Smooth muscle cell (in vitro differentiated cells): ENCODE data around the gene TST. TPM values are rescaled to one million over a fixed set of nuclear protein-coding genes. Genes with fewer than 3 reads are reported as not detected.

Experiments
- DNase-seq: peaks from one replicate; lab custom pipeline; 2025; ENCODE audit not compliant: unreplicated experiment; lab: John Stamatoyannopoulos, UW
- H2AFZ ChIP-seq: fragments of 200-600 bp; sonication (generic); 2 replicates; pipeline ENCODE4 v1.6.0; 2016; ENCODE audit warnings: antibody characterized with exemption, low read depth, mild to moderate bottlenecking
- H3F3A ChIP-seq: fragments of 200-600 bp; sonication (generic); 2 replicates; pipeline ENCODE4 v1.6.0; 2017; ENCODE audit warnings: antibody characterized with exemption, low read depth
- H3K27ac ChIP-seq: fragments of 200-600 bp; sonication (generic); 2 replicates; pipeline ENCODE4 v1.5.1; 2016; ENCODE audit warnings: low read depth, mild to moderate bottlenecking
- H3K27me3 ChIP-seq: fragments of 200-600 bp; sonication (generic); 2 replicates; pipeline ENCODE4 v1.6.1; 2016; ENCODE audit warnings: low read depth, mild to moderate bottlenecking
- H3K36me3 ChIP-seq: fragments of 200-600 bp; sonication (generic); 2 replicates; pipeline ENCODE4 v1.5.1; 2016; ENCODE audit warnings: low read depth
- H3K4me1 ChIP-seq: fragments of 200-600 bp; sonication (generic); 2 replicates; pipeline ENCODE4 v1.5.1; 2016; ENCODE audit warnings: low read depth
- H3K4me2 ChIP-seq: fragments of 200-600 bp; sonication (generic); 2 replicates; pipeline ENCODE4 v1.6.0; 2016; ENCODE audit warnings: mild to moderate bottlenecking
- H3K4me3 ChIP-seq: fragments of 200-600 bp; sonication (generic); 2 replicates; pipeline ENCODE4 v1.5.1; 2016; ENCODE audit warnings: mild to moderate bottlenecking
- H3K79me2 ChIP-seq: fragments of 200-600 bp; sonication (generic); 2 replicates; pipeline ENCODE4 v1.6.0; 2016; ENCODE audit warnings: low read depth, mild to moderate bottlenecking
- H3K9ac ChIP-seq: fragments of 200-600 bp; sonication (generic); 2 replicates; pipeline ENCODE4 v1.6.0; 2016; ENCODE audit warnings: low read depth
- H3K9me3 ChIP-seq: fragments of 200-600 bp; sonication (generic); replicated peaks from 2 replicates; pipeline ENCODE4 v1.5.1; 2016; ENCODE audit warnings: low read depth
- H4K20me1 ChIP-seq: fragments of 200-600 bp; sonication (generic); 2 replicates; pipeline ENCODE4 v1.6.0; 2016; ENCODE audit warnings: low read depth
- WGBS: methylation state at CpG from one replicate; pipeline ENCODE4 v1.1.7; 2016; ENCODE audit warnings: low lambda C conversion rate; 5-methylcytosine and 5-hydroxymethylcytosine counted together
- polyA plus RNA-seq: library from polyadenylated mRNA; unstranded; fragments of >200 nt; fragmentation: Nextera tagmentation; extraction: Ambion mirVana; gene quantifications from 2 replicates; pipeline ENCODE4 v1.2.1, GENCODE V29; 2016
- total RNA-seq: library from RNA; depleted of rRNA; stranded (reverse); fragments of >200 nt; gene quantifications from 2 replicates; pipeline ENCODE4 v1.2.3, GENCODE V29; 2014
- TF ChIP-seq, protein P1 (sequence below): fragments of 200-600 bp; sonication (generic); IDR thresholded peaks from 2 replicates; pipeline ENCODE4 v1.5.1; 2017; ENCODE audit warnings: borderline replicate concordance, mild to moderate bottlenecking, antibody characterized with exemption; ENCODE audit not compliant: insufficient read depth, poor library complexity, severe bottlenecking

The TST gene
- total and polyA plus RNA-seq, 2 experiments from 2014 or later: 10.4 to 15.0 TPM

DNA sequence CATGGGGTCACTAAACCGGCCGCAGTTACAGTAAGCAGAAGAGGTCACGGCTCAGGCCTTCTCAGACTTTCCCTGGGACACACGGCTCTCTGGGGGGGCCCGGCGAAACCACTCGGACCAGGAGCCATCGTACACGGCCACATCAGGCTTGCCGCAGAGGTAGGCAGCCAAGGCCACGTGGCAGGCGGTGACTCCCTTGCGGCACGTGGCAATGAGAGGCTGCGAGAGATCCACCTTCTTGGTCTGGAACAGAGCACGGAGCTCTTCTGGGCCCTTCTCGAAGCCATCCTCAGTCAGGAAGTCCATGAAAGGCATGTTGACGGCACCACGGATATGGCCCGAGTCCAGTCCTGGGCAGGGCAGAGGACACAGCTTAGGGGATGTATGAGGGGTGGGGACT lies 8.3 kb downstream of the TST start:
- Histone ChIP-seq H2AFZ (no peak overlapping the region), H3K4me1 (no peaks in the 10 kb centered on the region), H3F3A (no peaks in the 10 kb centered on the region), H3K79me2 (no peaks in the 10 kb centered on the region), H4K20me1 (peaks cover 4% of the 10 kb centered on the region), H3K27ac (no peak overlapping the region), H3K36me3 (no peaks in the 10 kb centered on the region), H3K4me3 (no peak overlapping the region), H3K9ac (no peak overlapping the region), H3K27me3 (no peaks in the 10 kb centered on the region), H3K4me2 (no peak overlapping the region), H3K9me3 (no peaks in the 10 kb centered on the region)
- DNase-seq: no peak
- TF ChIP-seq, protein P1, sequence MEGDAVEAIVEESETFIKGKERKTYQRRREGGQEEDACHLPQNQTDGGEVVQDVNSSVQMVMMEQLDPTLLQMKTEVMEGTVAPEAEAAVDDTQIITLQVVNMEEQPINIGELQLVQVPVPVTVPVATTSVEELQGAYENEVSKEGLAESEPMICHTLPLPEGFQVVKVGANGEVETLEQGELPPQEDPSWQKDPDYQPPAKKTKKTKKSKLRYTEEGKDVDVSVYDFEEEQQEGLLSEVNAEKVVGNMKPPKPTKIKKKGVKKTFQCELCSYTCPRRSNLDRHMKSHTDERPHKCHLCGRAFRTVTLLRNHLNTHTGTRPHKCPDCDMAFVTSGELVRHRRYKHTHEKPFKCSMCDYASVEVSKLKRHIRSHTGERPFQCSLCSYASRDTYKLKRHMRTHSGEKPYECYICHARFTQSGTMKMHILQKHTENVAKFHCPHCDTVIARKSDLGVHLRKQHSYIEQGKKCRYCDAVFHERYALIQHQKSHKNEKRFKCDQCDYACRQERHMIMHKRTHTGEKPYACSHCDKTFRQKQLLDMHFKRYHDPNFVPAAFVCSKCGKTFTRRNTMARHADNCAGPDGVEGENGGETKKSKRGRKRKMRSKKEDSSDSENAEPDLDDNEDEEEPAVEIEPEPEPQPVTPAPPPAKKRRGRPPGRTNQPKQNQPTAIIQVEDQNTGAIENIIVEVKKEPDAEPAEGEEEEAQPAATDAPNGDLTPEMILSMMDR: no peak
- 92% methylated on average over 20 of the region's 20 CpGs for WGBS

DNA sequence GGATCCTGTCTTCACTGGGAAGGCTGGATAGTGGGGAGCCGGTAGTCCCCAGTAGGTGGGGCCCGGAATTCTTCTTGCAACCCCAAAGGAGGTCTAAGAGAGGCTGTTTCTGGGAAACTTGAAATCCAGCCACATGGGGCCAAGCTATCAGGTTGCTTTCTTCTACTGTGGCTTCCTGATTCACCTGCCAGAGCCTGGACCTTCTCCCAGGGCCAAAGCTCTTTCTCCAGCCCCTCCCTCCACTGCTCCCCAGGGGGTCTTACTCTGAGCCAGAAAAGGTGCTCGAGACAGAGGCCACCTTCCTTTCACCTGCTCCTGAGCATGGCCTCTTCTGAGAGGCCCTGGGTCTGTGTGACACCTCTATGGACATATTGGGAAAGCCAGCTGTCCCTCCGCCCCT lies 9.1 kb downstream of the TST start:
- Histone ChIP-seq H3K27me3 (no peaks in the 10 kb centered on the region), H3K4me3 (no peak overlapping the region), H4K20me1 (peaks cover 4% of the 10 kb centered on the region), H3F3A (no peaks in the 10 kb centered on the region), H3K9ac (no peak overlapping the region), H3K4me1 (no peaks in the 10 kb centered on the region), H2AFZ (no peak overlapping the region), H3K27ac (no peak overlapping the region), H3K36me3 (no peaks in the 10 kb centered on the region), H3K9me3 (no peaks in the 10 kb centered on the region), H3K79me2 (no peaks in the 10 kb centered on the region), H3K4me2 (no peak overlapping the region)
- TF ChIP-seq, protein P1: no peak
- WGBS: 91% methylated on average over 4 of the region's 4 CpGs
- no peak for DNase-seq

GRCh38 chr22:37009490-37009889 lies 9.8 kb downstream of the TST start:
- Histone ChIP-seq H3K4me2 (no peak overlapping the region), H4K20me1 (peaks cover 3% of the 10 kb centered on the region), H3K79me2 (no peaks in the 10 kb centered on the region), H3K9me3 (no peaks in the 10 kb centered on the region), H3K36me3 (no peaks in the 10 kb centered on the region), H3K27ac (no peak overlapping the region), H3F3A (no peaks in the 10 kb centered on the region), H3K4me3 (no peak overlapping the region), H3K4me1 (no peaks in the 10 kb centered on the region), H3K9ac (no peak overlapping the region), H2AFZ (no peak overlapping the region), H3K27me3 (no peaks in the 10 kb centered on the region)
- WGBS: 86% methylated on average over 2 of the region's 2 CpGs
- TF ChIP-seq, protein P1: no peak
- DNase-seq: no peak

- H3K4me1 ChIP-seq: peaks cover 4% of the 10 kb centered on the region
- H3K27ac ChIP-seq: no peak overlapping the region
- WGBS: 75% methylated on average over 2 of the region's 2 CpGs
These were observed 10.9 kb downstream of the TST start for GRCh38 chr22:37008365-37008764.

More at GRCh38 chr22:37008365-37008764, 10.9 kb downstream of the TST start:
- DNase-seq: no peak
- H3K9ac ChIP-seq: no peak overlapping the region
- TF ChIP-seq, protein P1: no peak
- H2AFZ ChIP-seq: no peak overlapping the region
- H3K36me3 ChIP-seq: no peaks in the 10 kb centered on the region
- no peaks in the 10 kb centered on the region for H3K27me3 ChIP-seq
- no peaks in the 10 kb centered on the region for H3K79me2 ChIP-seq
- H3K4me3 ChIP-seq: no peak overlapping the region
- no peaks in the 10 kb centered on the region for H3K9me3 ChIP-seq
- H3K4me2 ChIP-seq: no peak overlapping the region
- no peaks in the 10 kb centered on the region for H3F3A ChIP-seq
- no peaks in the 10 kb centered on the region for H4K20me1 ChIP-seq
